Endothelial cell of umbilical vein (primary cell): Measurements from ENCODE around the gene OLFML2A. TPM values are rescaled to one million over a fixed set of nuclear protein-coding genes. Genes with fewer than 3 reads are reported as not detected.

ENCODE experiments used
- BruUV-seq: library from RNA; stranded (reverse); fragments of 400-500 nt; replicated peaks from 2 replicates; lab custom pipeline; 2021; lab: Mats Ljungman, UMichigan
- CTCF ChIA-PET: fragments of 300-600, 350-600 bp; sonication (Branson Sonifier 250); formaldehyde crosslinking; loops from one replicate; lab custom pipeline; 2021; ENCODE audit warnings: antibody characterized with exemption, inconsistent platforms; lab: Charles Lee
- POLR2A ChIA-PET: fragments of 300-600, 350-600 bp; sonication (Branson Sonifier 250); formaldehyde crosslinking; loops from one replicate; lab custom pipeline; 2021; ENCODE audit warnings: antibody characterized with exemption, inconsistent platforms; lab: Charles Lee
- DNase-seq: peaks from one replicate; pipeline ENCODE4 v3.0.0-alpha.2; 2011; ENCODE audit warnings: low read depth, low spot score
- FAIRE-seq: peaks from 2 replicates; lab custom pipeline; 2011; peaks lifted over from hg19 to GRCh38; lab: Jason Lieb, UNC
- H2AFZ ChIP-seq: 2 replicates; pipeline ENCODE4 v1.6.0; 2012; ENCODE audit warnings: low read depth, low read length, control low read depth, inconsistent platforms
- H3K27ac ChIP-seq: 2 replicates; pipeline ENCODE4 v1.5.1; 2011; ENCODE audit warnings: low read depth, mild to moderate bottlenecking, control low read depth, low read length, moderate library complexity; ENCODE audit not compliant: insufficient read depth
- H3K27me3 ChIP-seq, 2 experiments: 2 replicates each; pipeline versions ENCODE4 v1.6.0 to v1.6.1; 2011; ENCODE audit warnings: low read length in 2 of 2, mixed read lengths in 1 of 2; ENCODE audit not compliant: control insufficient read depth in 2 of 2, insufficient read depth in 2 of 2
- H3K36me3 ChIP-seq, 2 experiments: 2 replicates in 1 of 2; 3 replicates in 1 of 2; pipeline ENCODE4 v1.5.1; 2011; ENCODE audit warnings: low read length in 2 of 2, mild to moderate bottlenecking in 1 of 2, moderate library complexity in 1 of 2; ENCODE audit not compliant: control insufficient read depth in 2 of 2, insufficient read depth in 2 of 2; ENCODE audit errors: extremely low read depth in 1 of 2
- H3K4me1 ChIP-seq: 3 replicates; pipeline ENCODE4 v1.5.1; 2011; ENCODE audit warnings: mild to moderate bottlenecking, low read length; ENCODE audit not compliant: control insufficient read depth, insufficient read depth; ENCODE audit errors: extremely low read depth
- H3K4me2 ChIP-seq: 2 replicates; pipeline ENCODE4 v1.6.1; 2011; ENCODE audit warnings: low read length, control low read depth, mixed read lengths; ENCODE audit not compliant: insufficient read depth
- H3K4me3 ChIP-seq, 3 experiments: fragments of 200-600 bp in 1 of 3; sonication (generic), shearing (Covaris generic) in 1 of 3; replicated peaks in 1 of 3; 2 replicates each; pipeline ENCODE4 v1.5.1; 2011 to 2016; ENCODE audit warnings: control low read depth in 3 of 3, low read length in 3 of 3, mild to moderate bottlenecking in 2 of 3, inconsistent platforms in 1 of 3, low read depth in 1 of 3, moderate library complexity in 1 of 3; ENCODE audit not compliant: insufficient read depth in 1 of 3
- H3K79me2 ChIP-seq: 2 replicates; pipeline ENCODE4 v1.6.0; 2012; ENCODE audit warnings: low read length, inconsistent platforms; ENCODE audit not compliant: control insufficient read depth, insufficient read depth
- H3K9ac ChIP-seq: replicated peaks from 2 replicates; pipeline ENCODE3; 2011; ENCODE audit warnings: low read length, control low read depth; ENCODE audit not compliant: insufficient read depth; ENCODE audit errors: extremely low read depth
- H3K9me1 ChIP-seq: replicated peaks from 3 replicates; pipeline ENCODE4 v1.6.0; 2011; ENCODE audit warnings: mild to moderate bottlenecking, low read length; ENCODE audit not compliant: control insufficient read depth, insufficient read depth; ENCODE audit errors: extremely low read depth
- H3K9me3 ChIP-seq: replicated peaks from 2 replicates; pipeline ENCODE4 v1.5.1; 2012; ENCODE audit warnings: low read length, inconsistent platforms; ENCODE audit not compliant: control insufficient read depth, insufficient read depth
- H4K20me1 ChIP-seq: replicated peaks from 2 replicates; pipeline ENCODE3; 2011; ENCODE audit warnings: mild to moderate bottlenecking, low read length; ENCODE audit not compliant: control insufficient read depth, insufficient read depth; ENCODE audit errors: extremely low read depth
- EZH2 ChIP-seq: IDR thresholded peaks from 2 replicates; pipeline ENCODE4 v1.6.1; 2012; ENCODE audit warnings: borderline replicate concordance, low read depth, mild to moderate bottlenecking, moderate library complexity, low read length, inconsistent platforms; ENCODE audit not compliant: severe bottlenecking
- FOS ChIP-seq: IDR thresholded peaks from 2 replicates; pipeline ENCODE4 v1.6.1; 2011; ENCODE audit warnings: mild to moderate bottlenecking, low read length, moderate library complexity, borderline replicate concordance; ENCODE audit not compliant: insufficient read depth
- GATA2 ChIP-seq: IDR thresholded peaks from 2 replicates; pipeline ENCODE4 v1.7.0; 2011; ENCODE audit warnings: low read depth, mild to moderate bottlenecking, moderate library complexity, mixed read lengths, low read length; ENCODE audit not compliant: insufficient read length, insufficient read depth
- JUN ChIP-seq: IDR thresholded peaks from 2 replicates; pipeline ENCODE4 v1.6.1; 2011; ENCODE audit warnings: borderline replicate concordance, low read depth; ENCODE audit not compliant: insufficient read length, insufficient read depth
- MYC ChIP-seq: IDR thresholded peaks from one replicate; pipeline ENCODE4 v1.6.1; 2011; ENCODE audit warnings: mild to moderate bottlenecking, low read depth, low read length
- POLR2A ChIP-seq: IDR thresholded peaks from 2 replicates; pipeline ENCODE4 v1.6.1; 2012; ENCODE audit warnings: low read depth, mild to moderate bottlenecking, control low read depth, low read length
- POLR2AphosphoS5 ChIP-seq: IDR thresholded peaks from 2 replicates; pipeline ENCODE4 v1.6.1; 2012; ENCODE audit warnings: low read depth, mild to moderate bottlenecking, control low read depth, low read length, moderate library complexity; ENCODE audit not compliant: insufficient read depth
- dilution Hi-C: fragments of 300-500 bp; cut with MboI; formaldehyde crosslinking; loops from one replicate; pipeline ENCODE4 v1.15.0; 2019; ENCODE audit warnings: low sequenced_read_pairs; ENCODE audit not compliant: extremely low pct_ligation_motif_present
- intact Hi-C: fragments of 100-400 bp; cut with micrococcal nuclease; formaldehyde crosslinking; loops from one replicate; pipeline ENCODE4 v1.10.0; 2022
- polyA plus RNA-seq, 4 experiments: library from polyadenylated mRNA; depleted of rRNA in 3 of 4; stranded (reverse) in 3 of 4; unstranded in 1 of 4; fragments of >200 nt; gene quantifications; 2 replicates each; pipeline versions ENCODE4 v1.2.1 to v1.2.3, GENCODE V29; 2011 to 2012; ENCODE audit warnings: missing spikeins in 1 of 4
- total RNA-seq: library from RNA; stranded (reverse); gene quantifications from 2 replicates; pipeline ENCODE4 v1.2.3, GENCODE V29; 2021
- TF ChIP-seq, protein P1 (sequence below): IDR thresholded peaks from 2 replicates; pipeline ENCODE4 v1.6.1; 2011; ENCODE audit not compliant: insufficient read depth, insufficient read length
- TF ChIP-seq, protein P2 (sequence below), 2 donors: IDR thresholded peaks; 1 replicate in 1 of 2; 2 replicates in 1 of 2; pipeline ENCODE4 v1.5.1; 2011; ENCODE audit warnings: low read length in 2 of 2, mild to moderate bottlenecking in 2 of 2, moderate library complexity in 2 of 2, control low read depth in 1 of 2, inconsistent platforms in 1 of 2, low read depth in 1 of 2; ENCODE audit not compliant: insufficient read depth in 1 of 2; ENCODE audit errors: extremely low read depth in 1 of 2

The OLFML2A gene
- total and polyA plus RNA-seq, 2 donors (not counting 3 experiments of a cell fraction or from before 2014, with no cell fraction given), result 0.92 to 1.1 TPM

DNA sequence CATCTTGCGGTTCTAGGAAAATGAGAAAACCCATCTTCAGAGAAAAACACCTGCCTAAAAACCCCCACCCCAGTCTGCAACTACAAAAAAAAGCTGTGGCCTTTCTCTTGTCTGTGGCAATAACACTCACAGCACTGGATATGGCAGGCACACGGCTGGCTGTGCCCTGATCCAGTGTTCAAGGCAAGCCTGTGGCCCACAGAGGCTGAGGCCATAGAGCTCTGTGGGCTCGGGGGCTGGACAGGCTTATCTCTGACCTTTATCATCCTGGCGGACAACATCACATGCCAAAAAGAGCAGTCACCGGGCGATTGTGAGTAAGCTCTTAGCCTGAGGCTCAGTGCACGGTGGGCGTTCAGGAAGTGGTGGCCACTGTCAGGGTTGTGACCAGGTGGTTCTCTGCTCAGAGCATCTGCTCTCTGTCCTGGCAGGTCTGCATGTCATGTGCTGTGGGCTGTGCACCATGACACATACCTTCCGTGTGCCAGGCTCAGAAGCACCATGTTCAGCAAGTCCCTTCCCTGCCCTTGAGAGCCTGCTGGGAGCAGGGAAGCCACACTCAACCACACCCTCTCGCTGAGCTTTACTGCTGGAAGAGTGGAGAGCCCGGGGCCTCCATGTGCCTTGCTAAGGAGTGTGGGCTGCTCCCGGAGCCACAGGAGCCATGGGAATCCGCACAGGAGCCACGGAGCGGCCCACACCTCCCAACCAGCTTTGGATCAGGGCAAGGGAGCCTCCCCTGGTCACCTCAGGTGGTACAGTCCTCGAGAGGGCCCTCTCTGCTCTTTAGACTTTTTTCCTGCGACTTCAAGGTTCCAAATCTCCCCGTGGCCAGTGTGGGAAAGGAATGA, 41.7 kb downstream of the OLFML2A start:
- dilution Hi-C loops, result no loop called here
- CTCF ChIA-PET, result interaction anchor here (0.6 to 1.4 kb wide), 10 partner anchors 14 to 60 kb away, joined by 3 to 4 read pairs (median 3); partner anchors contain the start of gene WDR38
- no peak for FAIRE-seq

More for the DNA sequence above, 41.7 kb downstream of the OLFML2A start:
- Histone ChIP-seq H3K4me2 (no peak overlapping the region), H2AFZ (no peak overlapping the region), H3K4me3 (no peak overlapping the region), H3K9me1 (no peaks in the 10 kb centered on the region), H3K27ac (no peak overlapping the region), H3K36me3 (no peaks in the 10 kb centered on the region), H3K9ac (no peak overlapping the region), H3K9me3 (no peaks in the 10 kb centered on the region), H3K27me3 (no peaks in the 10 kb centered on the region), H4K20me1 (no peaks in the 10 kb centered on the region), H3K79me2 (no peaks in the 10 kb centered on the region), H3K4me1 (no peaks in the 10 kb centered on the region)
- no TSS peak for BruUV-seq
- POLR2A ChIA-PET, result no interaction called here
- intact Hi-C loops, result no loop called here
- DNase-seq, result no peak
- TF ChIP-seq MYC (no peak), JUN (no peak), EZH2 (no peak), POLR2A (no peak), FOS (no peak), POLR2AphosphoS5 (no peak), GATA2 (no peak)
- TF ChIP-seq, protein P1, sequence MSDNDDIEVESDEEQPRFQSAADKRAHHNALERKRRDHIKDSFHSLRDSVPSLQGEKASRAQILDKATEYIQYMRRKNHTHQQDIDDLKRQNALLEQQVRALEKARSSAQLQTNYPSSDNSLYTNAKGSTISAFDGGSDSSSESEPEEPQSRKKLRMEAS, result no peak
- TF ChIP-seq, protein P2, sequence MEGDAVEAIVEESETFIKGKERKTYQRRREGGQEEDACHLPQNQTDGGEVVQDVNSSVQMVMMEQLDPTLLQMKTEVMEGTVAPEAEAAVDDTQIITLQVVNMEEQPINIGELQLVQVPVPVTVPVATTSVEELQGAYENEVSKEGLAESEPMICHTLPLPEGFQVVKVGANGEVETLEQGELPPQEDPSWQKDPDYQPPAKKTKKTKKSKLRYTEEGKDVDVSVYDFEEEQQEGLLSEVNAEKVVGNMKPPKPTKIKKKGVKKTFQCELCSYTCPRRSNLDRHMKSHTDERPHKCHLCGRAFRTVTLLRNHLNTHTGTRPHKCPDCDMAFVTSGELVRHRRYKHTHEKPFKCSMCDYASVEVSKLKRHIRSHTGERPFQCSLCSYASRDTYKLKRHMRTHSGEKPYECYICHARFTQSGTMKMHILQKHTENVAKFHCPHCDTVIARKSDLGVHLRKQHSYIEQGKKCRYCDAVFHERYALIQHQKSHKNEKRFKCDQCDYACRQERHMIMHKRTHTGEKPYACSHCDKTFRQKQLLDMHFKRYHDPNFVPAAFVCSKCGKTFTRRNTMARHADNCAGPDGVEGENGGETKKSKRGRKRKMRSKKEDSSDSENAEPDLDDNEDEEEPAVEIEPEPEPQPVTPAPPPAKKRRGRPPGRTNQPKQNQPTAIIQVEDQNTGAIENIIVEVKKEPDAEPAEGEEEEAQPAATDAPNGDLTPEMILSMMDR (IDR thresholded peaks at IDR 0.05; ENCODE audit: extremely low read depth in 1 of 2, insufficient read depth in 1 of 2, low read depth in 1 of 2, low read length in 2 of 2), result no peak
